ES-I3 (cell line): ENCODE measurements around the gene PARVB.
"Not testable (repeated sequence)": the region's sequence is repeated elsewhere in the genome, so short reads cannot be mapped to it uniquely, and the experiment has no call there.

Experiments
- H3K36me3 ChIP-seq: 2 replicates; pipeline ENCODE4 v1.6.1; 2013; ENCODE audit warnings: mild to moderate bottlenecking, low read length, control low read depth, moderate library complexity; ENCODE audit not compliant: insufficient read depth
- H3K4me1 ChIP-seq: 2 replicates; pipeline ENCODE4 v1.6.1; 2013; ENCODE audit warnings: mild to moderate bottlenecking, control low read depth, low read length; ENCODE audit not compliant: insufficient read depth
- H3K9ac ChIP-seq: 2 replicates; pipeline ENCODE4 v1.6.1; 2013; ENCODE audit warnings: low read depth, mild to moderate bottlenecking, low read length, moderate library complexity
- H3K9me3 ChIP-seq: 2 replicates; pipeline ENCODE4 v1.6.1; 2013; ENCODE audit warnings: mild to moderate bottlenecking, low read length, moderate library complexity; ENCODE audit not compliant: control insufficient read depth, insufficient read depth

Gene PARVB

GRCh38 chr22:44047891-44048301 is 23.8 kb downstream of the PARVB start:
- no peaks in the 10 kb centered on the region for H3K9me3 ChIP-seq
- H3K9ac ChIP-seq, result no peak overlapping the region
- H3K4me1 ChIP-seq, result peaks cover 6% of the 10 kb centered on the region; the same call in 1 of the 2 replicates
- no peaks in the 10 kb centered on the region for H3K36me3 ChIP-seq

- Histone ChIP-seq H3K36me3 (no peaks in the 10 kb centered on the region), H3K9ac (no peak overlapping the region), H3K4me1 (peaks cover 6% of the 10 kb centered on the region; the same call in 1 of the 2 replicates), H3K9me3 (no peaks in the 10 kb centered on the region)
Measured at GRCh38 chr22:44049486-44050231, 25.6 kb downstream of the PARVB start.

- H3K9me3 ChIP-seq, result no peaks in the 10 kb centered on the region
- H3K9ac ChIP-seq, result no peak overlapping the region
- peaks cover 6% of the 10 kb centered on the region; the same call in 1 of the 2 replicates for H3K4me1 ChIP-seq
- H3K36me3 ChIP-seq, result no peaks in the 10 kb centered on the region
Measured at GRCh38 chr22:44050766-44051355, 26.8 kb downstream of the PARVB start.

- Histone ChIP-seq H3K36me3 (no peaks in the 10 kb centered on the region), H3K9me3 (no peaks in the 10 kb centered on the region), H3K9ac (no peak overlapping the region), H3K4me1 (peaks cover 6% of the 10 kb centered on the region; the same call in 1 of the 2 replicates)
Measured at GRCh38 chr22:44051358-44051757, 27.3 kb downstream of the PARVB start.

GRCh38 chr22:44051961-44052360 is 27.9 kb downstream of the PARVB start:
- Histone ChIP-seq H3K4me1 (peaks cover 6% of the 10 kb centered on the region; the same call in 1 of the 2 replicates), H3K9ac (no peak overlapping the region), H3K9me3 (no peaks in the 10 kb centered on the region), H3K36me3 (no peaks in the 10 kb centered on the region)

- H3K9ac ChIP-seq, result no peak overlapping the region
- H3K36me3 ChIP-seq, result no peaks in the 10 kb centered on the region
Measured at GRCh38 chr22:44055805-44056204, 31.7 kb downstream of the PARVB start.

GRCh38 chr22:44056649-44057048 is 32.5 kb downstream of the PARVB start:
- H3K4me1 ChIP-seq, H3K9me3 ChIP-seq, H3K9ac ChIP-seq, H3K36me3 ChIP-seq: not testable (repeated sequence)

More at GRCh38 chr22:44055805-44056204, 31.7 kb downstream of the PARVB start:
- H3K9me3 ChIP-seq, result peaks cover 6% of the 10 kb centered on the region
- H3K4me1 ChIP-seq, result peaks cover 12% of the 10 kb centered on the region; the same call in 1 of the 2 replicates

- Histone ChIP-seq H3K9ac (no peak overlapping the region), H3K9me3 (peaks cover 7% of the 10 kb centered on the region), H3K36me3 (no peaks in the 10 kb centered on the region), H3K4me1 (peaks cover 6% of the 10 kb centered on the region; the same call in 1 of the 2 replicates)
Measured at GRCh38 chr22:44057401-44057987, 33.4 kb downstream of the PARVB start.

- Histone ChIP-seq H3K9me3 (peaks cover 7% of the 10 kb centered on the region), H3K4me1 (peaks cover 13% of the 10 kb centered on the region; the same call in 1 of the 2 replicates), H3K36me3 (no peaks in the 10 kb centered on the region), H3K9ac (no peak overlapping the region)
Measured at GRCh38 chr22:44063462-44064371, 39.6 kb downstream of the PARVB start.

- Histone ChIP-seq H3K36me3 (no peaks in the 10 kb centered on the region), H3K9ac (no peak overlapping the region), H3K9me3 (no peaks in the 10 kb centered on the region), H3K4me1 (peaks cover 13% of the 10 kb centered on the region; the same call in 1 of the 2 replicates)
Measured at GRCh38 chr22:44067033-44067432, 42.9 kb downstream of the PARVB start.

GRCh38 chr22:44067901-44068300 is 43.8 kb downstream of the PARVB start:
- Histone ChIP-seq H3K36me3 (no peaks in the 10 kb centered on the region), H3K9ac (no peak overlapping the region), H3K9me3 (no peaks in the 10 kb centered on the region), H3K4me1 (peaks cover 13% of the 10 kb centered on the region; the same call in 1 of the 2 replicates)

GRCh38 chr22:44068422-44069191 is 44.5 kb downstream of the PARVB start:
- Histone ChIP-seq H3K9ac (no peak overlapping the region), H3K9me3 (no peaks in the 10 kb centered on the region), H3K36me3 (no peaks in the 10 kb centered on the region), H3K4me1 (peaks cover 13% of the 10 kb centered on the region; the same call in 1 of the 2 replicates)

- H3K36me3 ChIP-seq, result no peaks in the 10 kb centered on the region
- H3K9ac ChIP-seq, result no peak overlapping the region
- no peaks in the 10 kb centered on the region for H3K9me3 ChIP-seq
- H3K4me1 ChIP-seq, result peaks cover 13% of the 10 kb centered on the region; the same call in 1 of the 2 replicates
Measured at GRCh38 chr22:44070029-44070428, 45.9 kb downstream of the PARVB start.
